Measurements from ENCODE around the gene RPL18A. TPM values are rescaled to one million over a fixed set of nuclear protein-coding genes. Genes with fewer than 3 reads are reported as not detected.
A peak's percentile ranks its signal among the peaks of the same experiment; 100 is the strongest.

The RPL18A gene
- total and polyA plus RNA-seq, 10 of the 15 experiments (the other 5 are each of a cell fraction or from before 2014, with no cell fraction given) = 1,181 to 3,774 (median 2,300) TPM

GRCh38 chr19:17859533-17860330 is at the start of gene RPL18A (continued):
- TF ChIP-seq SMAD1 (IDR thresholded peaks at IDR 0.05; ENCODE audit: low read depth, partially characterized antibody) = peak; percentile 63
- TF ChIP-seq SP1 (IDR thresholded peaks at IDR 0.05; ENCODE audit: low read depth, low read length) = peak; percentile 98
- peak; percentile 93 to 99 (median 98); a peak in 5 of 6 replicates for TF ChIP-seq CTCF (IDR thresholded peaks at IDR 0.05 in 2 of 3, conservative IDR thresholded peaks at IDR 0.05 in 1 of 3; ENCODE audit: control insufficient read depth in 2 of 3, extremely low read depth in 1 of 3, insufficient read depth in 1 of 3, low read depth in 3 of 3, low read length in 3 of 3)
- TF ChIP-seq PAX5 (IDR thresholded peaks at IDR 0.05; ENCODE audit: borderline replicate concordance, low read depth, low read length) = peak; percentile 83
- TF ChIP-seq SREBF1 (IDR thresholded peaks at IDR 0.05; ENCODE audit: low read length) = 0 out of 2 replicates have a peak, but pooled peaks have one; percentile 68
- TF ChIP-seq YY1 (IDR thresholded peaks at IDR 0.05; ENCODE audit: low read depth, low read length) = peak; percentile 94
- TF ChIP-seq RB1 (IDR thresholded peaks at IDR 0.05; ENCODE audit: borderline replicate concordance) = peak; percentile 60; the same call in 1 of the 2 replicates
- TF ChIP-seq STAT3 (IDR thresholded peaks at IDR 0.05; ENCODE audit: low read depth, low read length) = no peak
- peak; percentile 76; the same call in 1 of the 2 replicates for TF ChIP-seq LARP7 (IDR thresholded peaks at IDR 0.05)
- TF ChIP-seq NRF1 (conservative IDR thresholded peaks at IDR 0.05; ENCODE audit: low read depth, low read length) = peak; percentile 35; the same call in 1 of the 2 replicates
- 0 out of 2 replicates have a peak, but pooled peaks have one; percentile 33 for TF ChIP-seq NR2F1 (conservative IDR thresholded peaks at IDR 0.05)
- TF ChIP-seq HDGF (IDR thresholded peaks at IDR 0.05) = peak; percentile 89
- TF ChIP-seq SMAD5 (IDR thresholded peaks at IDR 0.05; ENCODE audit: low read depth) = peak; percentile 91
- 0 out of 2 replicates have a peak, but pooled peaks have one; percentile 29 for TF ChIP-seq ELK1 (IDR thresholded peaks at IDR 0.05; ENCODE audit: low read depth, low read length)
- TF ChIP-seq PML (IDR thresholded peaks at IDR 0.05; ENCODE audit: low read length) = peak; percentile 89; the same call in 1 of the 2 replicates
- no peak for TF ChIP-seq YBX1 (IDR thresholded peaks at IDR 0.05)
- 0 out of 2 replicates have a peak, but pooled peaks have one; percentile 72 for TF ChIP-seq MLLT1 (IDR thresholded peaks at IDR 0.05)
- TF ChIP-seq TCF12 (IDR thresholded peaks at IDR 0.05; ENCODE audit: low read depth, low read length) = peak; percentile 71; the same call in 1 of the 2 replicates
- TF ChIP-seq KAT2A (conservative IDR thresholded peaks at IDR 0.05; ENCODE audit: control insufficient read depth, low read depth, low read length) = no peak
- TF ChIP-seq BHLHE40 (IDR thresholded peaks at IDR 0.05; ENCODE audit: borderline replicate concordance in 1 of 2, low read depth in 2 of 2, low read length in 1 of 2) = peak; percentile 52 to 53; a peak in 2 of 4 replicates
- no peak for TF ChIP-seq USF1 (IDR thresholded peaks at IDR 0.05; ENCODE audit: borderline replicate concordance, extremely low read length, insufficient read depth, low read depth, low read length)
- TF ChIP-seq SIX5 (IDR thresholded peaks at IDR 0.05; ENCODE audit: low read depth, low read length, severe bottlenecking) = peak; percentile 96
- no peak for TF ChIP-seq IRF5 (IDR thresholded peaks at IDR 0.05; ENCODE audit: borderline replicate concordance)
- no peak; the same call in 1 of the 2 replicates for TF ChIP-seq RAD51 (IDR thresholded peaks at IDR 0.05)
